Karpas-422 (cell line): ENCODE data around the gene ZSWIM5. TPM values are rescaled to one million over a fixed set of nuclear protein-coding genes. Genes with fewer than 3 reads are reported as not detected.

Experiments
- total RNA-seq: library from RNA; depleted of rRNA; stranded (reverse); fragments of >200 nt; shearing (Covaris generic); gene quantifications from 2 replicates; pipeline ENCODE4 v1.2.3, GENCODE V29; 2014; ENCODE audit warnings: low replicate concordance; rRNA removed

The ZSWIM5 gene
- total RNA-seq, 1 experiment from 2014 or later: 0.04 TPM

Other genes starting within 250 kb of the ZSWIM5 start
- gene EIF2B3, start 220.0 kb downstream of the ZSWIM5 start, total RNA-seq: 22.4 and 25.0 TPM in 2 replicates
- 6.9 and 8.8 TPM in 2 replicates for gene HECTD3, start 195.3 kb downstream of the ZSWIM5 start, total RNA-seq
- 99.1 and 127 TPM in 2 replicates for gene UROD, start 194.4 kb downstream of the ZSWIM5 start, total RNA-seq
- not detected in 2 replicates for gene HPDL, start 120.3 kb upstream of the ZSWIM5 start, total RNA-seq
- gene TOE1, start 133.6 kb upstream of the ZSWIM5 start, total RNA-seq: 8.9 and 12.7 TPM in 2 replicates
- 40.8 and 53.9 TPM in 2 replicates for gene MUTYH, start 133.8 kb upstream of the ZSWIM5 start, total RNA-seq